ENCODE measurements around the gene SEMA5A. TPM values are rescaled to one million over a fixed set of nuclear protein-coding genes. Genes with fewer than 3 reads are reported as not detected.

SEMA5A gene
- total and polyA plus RNA-seq, 2 of the 8 experiments (the other 6 are each of a cell fraction or from before 2014, with no cell fraction given) = 5.3 to 8.9 TPM

DNA sequence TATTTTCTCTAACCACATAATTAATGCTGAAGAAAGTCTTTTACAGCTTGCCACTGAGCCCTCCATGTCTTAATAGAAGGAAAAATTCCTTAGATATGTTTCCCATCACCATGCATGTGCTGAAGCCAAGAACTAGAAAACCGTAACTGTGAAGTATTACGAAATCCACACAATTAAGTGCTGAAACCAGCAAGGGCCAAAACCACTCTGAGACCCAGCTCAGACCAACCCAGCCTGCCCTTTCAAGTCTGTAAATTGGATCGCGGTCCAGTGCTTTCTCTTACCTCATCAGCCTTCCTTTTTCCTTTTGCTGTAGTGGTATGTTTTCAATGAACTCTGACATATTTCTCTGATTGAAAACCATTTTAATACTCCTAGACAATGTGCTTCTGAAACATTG, 26.3 kb downstream of the SEMA5A start:
- no peak overlapping the region for H2BK20ac ChIP-seq (ENCODE audit: low read length)
- no peak for TF ChIP-seq BRCA1 (IDR thresholded peaks at IDR 0.05; ENCODE audit: low read depth, low read length)
- peak; percentile 33; the same call in 1 of the 2 replicates for TF ChIP-seq CEBPB (IDR thresholded peaks at IDR 0.05; ENCODE audit: low read depth, low read length)
- no peak for TF ChIP-seq ZNF274 (IDR thresholded peaks at IDR 0.05; ENCODE audit: borderline replicate concordance, extremely low read depth, low read length)
- TF ChIP-seq TAF1 (IDR thresholded peaks at IDR 0.05; ENCODE audit: low read depth, low read length) = no peak
- TF ChIP-seq USF2 (IDR thresholded peaks at IDR 0.05; ENCODE audit: low read length) = no peak
- no peak for TF ChIP-seq KDM5A (IDR thresholded peaks at IDR 0.05; ENCODE audit: low read length)
- no peak for TF ChIP-seq HDAC6 (IDR thresholded peaks at IDR 0.05; ENCODE audit: low read depth, low read length)
- no peak for TF ChIP-seq CBX8 (IDR thresholded peaks at IDR 0.05; ENCODE audit: borderline replicate concordance, low read depth, low read length)
- H3K4me1 ChIP-seq (replicated peaks in 1 of 4; ENCODE audit: control insufficient read depth in 3 of 4, insufficient read depth in 4 of 4, low read length in 3 of 4) = no peaks in the 10 kb centered on the region
- H4K91ac ChIP-seq (replicated peaks; ENCODE audit: insufficient read length, low read length) = no peak overlapping the region
- H2BK12ac ChIP-seq (ENCODE audit: low read depth, low read length) = no peak overlapping the region
- POLR2A ChIA-PET (ENCODE audit: partially characterized antibody) = no interaction called here
- no peaks in the 10 kb centered on the region for H3K9me3 ChIP-seq (ENCODE audit: insufficient read depth in 2 of 2, low read depth in 1 of 2, low read length in 1 of 2)
- H3K56ac ChIP-seq (replicated peaks; ENCODE audit: insufficient read length, low read depth, low read length) = no peak overlapping the region
- no peaks in the 10 kb centered on the region for H3K36me3 ChIP-seq (ENCODE audit: control insufficient read depth in 2 of 4, insufficient read depth in 4 of 4, low read length in 3 of 4)
- H2AFZ ChIP-seq (ENCODE audit: low read length) = no peak overlapping the region
- DNase-seq (ENCODE audit: low read depth in 1 of 2, low spot score in 2 of 2) (no peak), FAIRE-seq (no peak)
- no peak overlapping the region for H3K27ac ChIP-seq (ENCODE audit: low read depth, low read length)
- H3K14ac ChIP-seq (ENCODE audit: insufficient read length) = no peak overlapping the region
- H3K23me2 ChIP-seq (ENCODE audit: low read depth, low read length) = no peaks in the 10 kb centered on the region
- no peak overlapping the region for H4K5ac ChIP-seq (ENCODE audit: insufficient read length, low read depth, low read length)
- H3K18ac ChIP-seq (ENCODE audit: extremely low read depth, low read length) = no peak overlapping the region
- no peak overlapping the region for H3K4me2 ChIP-seq (ENCODE audit: insufficient read depth in 1 of 2, low read depth in 2 of 2, low read length in 2 of 2)
- H3K4me3 ChIP-seq (ENCODE audit: extremely low read depth in 1 of 4, insufficient read depth in 2 of 4, low read depth in 3 of 4, low read length in 4 of 4) = no peak overlapping the region
- no peak overlapping the region for H4K8ac ChIP-seq (ENCODE audit: extremely low read depth, insufficient read depth, low read length)
- H2BK120ac ChIP-seq (replicated peaks; ENCODE audit: low read depth, low read length) = no peak overlapping the region
- 88% methylated on average over 4 of the region's 4 CpGs; no CpG with 5 or more reads in 1 of the 2 experiments for WGBS, 2 experiments (ENCODE audit: extremely low coverage in 1 of 2, insufficient coverage in 1 of 2, insufficient read length in 1 of 2, insufficient replicate concordance in 2 of 2, low coverage in 1 of 2, low lambda C conversion rate in 2 of 2, missing lambda C conversion rate in 1 of 2)
- H4K20me1 ChIP-seq (replicated peaks in 1 of 2; ENCODE audit: control insufficient read depth in 1 of 2, insufficient read depth in 2 of 2, low read length in 2 of 2) = peaks cover 0 to 2% of the 10 kb centered on the region in 2 experiments
- no peaks in the 10 kb centered on the region for H3K27me3 ChIP-seq (replicated peaks in 1 of 4; ENCODE audit: control insufficient read depth in 3 of 4, extremely low read depth in 1 of 4, insufficient read depth in 3 of 4, low read length in 3 of 4)
- CTCF ChIA-PET (ENCODE audit: partially characterized antibody) = interaction anchor here (0.5 to 3.2 kb wide), 4 partner anchors 21 to 632 kb away, joined by 3 to 10 read pairs (median 6); partner anchors contain the start of gene SEMA5A
- H2AK5ac ChIP-seq (ENCODE audit: low read depth, low read length) = no peak overlapping the region
- H3K9ac ChIP-seq (replicated peaks in 1 of 4; ENCODE audit: extremely low read depth in 1 of 4, low read depth in 3 of 4, low read length in 3 of 4) = no peak overlapping the region
- no peak overlapping the region for H3K4ac ChIP-seq (replicated peaks; ENCODE audit: insufficient read length, low read depth, low read length)
- H3K23ac ChIP-seq (ENCODE audit: insufficient read length) = no peak overlapping the region
- peaks cover 5% of the 10 kb centered on the region for H3K79me1 ChIP-seq (ENCODE audit: low read depth, low read length)
- no peaks in the 10 kb centered on the region for H3K79me2 ChIP-seq (ENCODE audit: control insufficient read depth in 1 of 2, insufficient read depth in 2 of 2, low read length in 2 of 2)
- H2BK15ac ChIP-seq (ENCODE audit: low read length) = no peak overlapping the region
- no peak overlapping the region for H2BK5ac ChIP-seq (ENCODE audit: low read depth, low read length)

Measured in H1 (cell line).